K562 (cell line): ENCODE measurements around the gene MTREX. TPM values are rescaled to one million over a fixed set of nuclear protein-coding genes. Genes with fewer than 3 reads are reported as not detected.

Source experiments
- BACH1 ChIP-seq: fragments of 200-800 bp; sonication (Bioruptor generic); IDR thresholded peaks from 2 replicates; pipeline ENCODE4 v1.6.1; 2016; ENCODE audit warnings: missing genetic modification characterization, missing compliant biosample characterization
- BCLAF1 ChIP-seq, 2 experiments: fragments of 450-650 bp in 1 of 2; IDR thresholded peaks; 2 replicates each; pipeline ENCODE4 v1.6.1; 2011 to 2017; ENCODE audit warnings: low read depth in 2 of 2, antibody characterized with exemption in 1 of 2, borderline replicate concordance in 1 of 2, low read length in 1 of 2, mild to moderate bottlenecking in 1 of 2, mixed read lengths in 1 of 2; ENCODE audit not compliant: control insufficient read depth in 1 of 2
- MTA3 ChIP-seq: fragments of 450-650 bp; formaldehyde crosslinking; IDR thresholded peaks from 2 replicates; pipeline ENCODE4 v1.6.1; 2017; ENCODE audit warnings: mild to moderate bottlenecking, borderline replicate concordance
- NRF1 ChIP-seq, 2 experiments: fragments of 450-650 bp; IDR thresholded peaks in 1 of 2; conservative IDR thresholded peaks in 1 of 2; 2 replicates each; pipeline ENCODE4 v1.6.1; 2014; ENCODE audit warnings: mild to moderate bottlenecking in 2 of 2
- SIRT6 ChIP-seq: IDR thresholded peaks from one replicate; pipeline ENCODE4 v1.6.1; 2012; ENCODE audit warnings: low read depth, mild to moderate bottlenecking, control low read depth, inconsistent platforms, low read length, moderate library complexity
- ZNF407 ChIP-seq: fragments of 450-650 bp; IDR thresholded peaks from 2 replicates; pipeline ENCODE4 v1.6.1; 2016; ENCODE audit warnings: low read depth
- polyA plus RNA-seq, 8 experiments: library from polyadenylated mRNA; depleted of rRNA in 4 of 8; stranded (reverse) in 5 of 8; unstranded in 3 of 8; fragments of >200 nt; fragmentation: Nextera tagmentation in 2 of 8; fragmentation: Illumina TruSeq in 1 of 8; extraction: Ambion mirVana in 2 of 8; extraction: Trizol in 1 of 8; gene quantifications; 2 replicates each; pipeline versions ENCODE4 v1.2.1 to v1.2.3, GENCODE V29; 2011 to 2014; ENCODE audit warnings: inconsistent platforms in 1 of 8, missing spikeins in 1 of 8
- total RNA-seq, 7 experiments: library from RNA; depleted of rRNA in 6 of 7; stranded (reverse); fragments of >200 nt in 6 of 7; fragmentation: Illumina TruSeq in 2 of 7; extraction: Trizol in 2 of 7; gene quantifications; 2 replicates each; pipeline versions ENCODE4 v1.2.1 to v1.2.3, GENCODE V29; 2011 to 2021; ENCODE audit warnings: low replicate concordance in 1 of 7

Gene MTREX
- total and polyA plus RNA-seq, 9 of the 15 experiments (the other 6 are each of a cell fraction or from before 2014, with no cell fraction given): 52.9 to 193 (median 150) TPM

- TF ChIP-seq ZNF407: peak; percentile 98
- TF ChIP-seq SIRT6: no peak
- TF ChIP-seq MTA3: peak; percentile 99
- no peak for TF ChIP-seq BCLAF1 (IDR thresholded peaks at IDR 0.05; ENCODE audit: borderline replicate concordance in 1 of 2, control insufficient read depth in 1 of 2, low read depth in 2 of 2, low read length in 1 of 2)
- peak; percentile 67 to 77 for TF ChIP-seq NRF1 (conservative IDR thresholded peaks at IDR 0.05 in 1 of 2, IDR thresholded peaks at IDR 0.05 in 1 of 2)
- no peak; the same call in 1 of the 2 replicates for TF ChIP-seq BACH1 (tag)
- TF ChIP-seq, all 486 proteins: peak for 141
Measured at GRCh38 chr5:55307383-55308253, at the start of gene MTREX, which contains the start of gene DHX29 (continued).
